Activated CD8-positive, alpha-beta memory T cell treated with anti-CD3 and anti-CD28 coated beads for 1 hour (primary cell): ENCODE data around the gene TMPRSS7.

Experiments
- DNase-seq, 2 donors: peaks; one replicate each; pipeline ENCODE4 v3.0.0-alpha.2; 2020; ENCODE audit warnings: low read depth in 1 of 2; ENCODE audit errors: extremely low read depth in 1 of 2

Gene TMPRSS7

DNA sequence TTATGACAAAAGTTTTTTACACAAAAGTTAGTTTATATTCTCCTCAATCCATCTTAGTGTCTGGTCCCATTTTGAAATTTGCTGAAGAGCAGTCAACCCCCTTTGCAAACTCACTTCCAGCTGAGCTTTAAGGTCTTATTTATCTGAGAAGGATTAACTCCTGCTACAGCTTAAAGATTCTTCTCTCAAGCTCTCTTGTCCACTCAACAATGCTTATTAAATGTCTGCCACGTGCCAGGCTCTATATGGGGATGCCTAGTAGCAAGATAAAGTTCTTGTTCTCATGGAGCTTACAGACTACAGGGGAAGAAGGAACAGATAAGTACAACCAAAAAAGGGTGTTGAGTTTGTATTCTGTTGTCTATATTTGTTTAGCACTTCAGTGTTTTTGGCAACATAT is 18.7 kb downstream of the TMPRSS7 start:
- DNase-seq: no peak

DNA sequence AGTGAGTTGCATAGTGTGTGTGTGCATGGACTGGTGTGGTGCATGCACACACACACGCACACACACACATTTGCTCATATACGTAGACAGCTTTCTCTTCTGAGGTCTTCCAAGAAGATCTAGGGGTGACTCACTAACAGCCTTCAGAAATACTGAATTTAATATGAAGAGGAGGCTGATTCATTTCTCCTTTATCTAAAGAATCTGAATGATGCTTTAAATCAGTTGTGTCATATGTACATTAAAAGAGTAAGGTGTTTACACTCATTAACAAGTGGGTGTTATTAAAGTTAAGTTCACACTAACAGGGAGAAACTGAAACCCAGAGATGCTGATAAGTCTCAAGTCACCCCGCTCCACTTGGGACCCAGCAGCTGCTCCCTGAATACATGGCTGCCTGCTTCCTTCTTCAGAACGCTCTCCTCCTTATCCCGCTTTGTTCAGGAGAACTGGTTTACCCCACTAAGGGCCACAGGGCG is 22.0 kb downstream of the TMPRSS7 start:
- no peak for DNase-seq

DNA sequence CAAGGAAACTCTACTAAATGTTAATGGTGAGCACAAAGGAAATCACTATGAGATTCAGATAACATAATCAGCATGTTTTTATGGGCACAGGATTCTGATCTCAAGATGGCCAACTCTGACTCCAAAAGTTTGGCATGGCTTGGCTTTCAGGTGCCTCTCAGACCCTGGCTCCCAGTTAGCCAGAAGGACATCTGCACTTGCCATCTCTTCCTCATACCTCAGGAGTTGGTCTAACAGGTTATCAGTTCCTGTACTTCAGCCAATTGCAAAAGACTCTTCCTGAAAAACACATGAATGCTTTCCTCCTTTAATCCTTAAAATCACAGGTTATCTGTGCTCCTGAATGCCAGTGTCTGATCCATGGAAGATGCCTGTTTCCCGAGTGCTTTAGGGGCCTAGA is 25.0 kb downstream of the TMPRSS7 start:
- DNase-seq: no peak

DNA sequence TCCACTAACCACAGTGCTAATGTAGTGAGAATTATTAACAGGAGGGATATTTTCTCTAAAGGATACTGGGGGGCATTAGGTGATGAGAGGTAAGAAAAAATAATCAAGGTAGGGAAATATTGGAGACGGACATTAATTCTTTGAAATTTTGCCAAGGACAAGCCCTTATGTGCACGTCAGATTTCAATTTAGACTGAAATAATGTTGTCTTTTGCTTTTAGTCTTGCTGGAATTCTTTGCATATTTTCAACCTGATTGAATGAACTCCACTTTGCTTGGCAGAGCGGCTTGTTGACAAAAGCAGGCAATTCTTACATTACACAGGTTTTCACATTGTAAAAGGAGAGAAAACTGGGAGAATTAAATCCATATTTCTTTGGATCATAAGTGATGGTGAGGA is 26.6 kb downstream of the TMPRSS7 start:
- DNase-seq: no peak

DNA sequence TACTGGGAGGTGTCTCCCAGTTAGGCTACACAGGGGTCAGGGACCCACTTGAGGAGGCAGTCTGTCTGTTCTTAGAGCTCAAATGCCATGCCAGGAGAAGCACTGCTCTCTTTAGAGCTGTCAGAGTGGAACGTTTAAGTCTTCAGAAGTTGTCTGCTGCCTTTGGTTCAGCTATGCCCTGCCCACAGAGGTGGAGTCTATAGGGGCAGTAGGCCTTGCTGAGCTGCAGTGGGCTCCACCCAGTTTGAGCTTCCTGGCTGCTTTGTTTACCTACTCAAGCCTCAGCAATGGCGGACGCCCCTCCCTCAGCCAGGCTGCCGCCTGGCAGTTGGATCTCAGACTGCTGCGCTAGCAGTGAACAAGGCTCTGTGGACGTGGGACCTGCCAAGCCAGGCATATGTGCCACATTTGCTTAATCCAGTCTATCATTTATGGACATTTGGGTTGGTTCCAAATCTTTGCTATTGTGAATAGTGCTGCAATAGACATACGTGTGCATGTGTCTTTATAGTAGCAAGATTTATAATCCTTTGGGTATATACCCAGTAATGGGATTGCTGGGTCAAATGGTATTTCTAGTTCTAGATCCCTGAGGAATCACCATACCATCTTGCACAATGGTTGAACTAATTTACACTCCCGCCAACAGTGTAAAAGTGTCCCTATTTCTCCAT is 38.0 kb downstream of the TMPRSS7 start:
- peak; percentile 25 to 29 for DNase-seq

DNA sequence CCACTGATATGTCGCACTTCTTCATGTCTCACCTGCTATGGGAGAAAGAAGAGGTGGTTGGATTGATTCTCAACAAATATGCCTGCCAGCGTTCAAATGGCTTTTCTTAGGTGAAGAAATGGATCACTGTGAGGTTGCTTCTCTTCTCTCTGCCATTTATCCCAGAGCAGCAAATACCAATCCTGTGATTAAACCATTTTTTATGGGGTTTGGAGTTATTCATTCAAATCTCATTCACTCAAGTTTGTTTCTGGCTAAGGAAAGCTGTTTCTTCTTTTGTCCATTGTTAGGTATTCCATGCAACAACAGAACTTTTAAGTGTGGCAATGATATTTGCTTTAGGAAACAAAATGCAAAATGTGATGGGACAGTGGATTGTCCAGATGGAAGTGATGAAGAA is 39.5 kb downstream of the TMPRSS7 start:
- DNase-seq: no peak

DNA sequence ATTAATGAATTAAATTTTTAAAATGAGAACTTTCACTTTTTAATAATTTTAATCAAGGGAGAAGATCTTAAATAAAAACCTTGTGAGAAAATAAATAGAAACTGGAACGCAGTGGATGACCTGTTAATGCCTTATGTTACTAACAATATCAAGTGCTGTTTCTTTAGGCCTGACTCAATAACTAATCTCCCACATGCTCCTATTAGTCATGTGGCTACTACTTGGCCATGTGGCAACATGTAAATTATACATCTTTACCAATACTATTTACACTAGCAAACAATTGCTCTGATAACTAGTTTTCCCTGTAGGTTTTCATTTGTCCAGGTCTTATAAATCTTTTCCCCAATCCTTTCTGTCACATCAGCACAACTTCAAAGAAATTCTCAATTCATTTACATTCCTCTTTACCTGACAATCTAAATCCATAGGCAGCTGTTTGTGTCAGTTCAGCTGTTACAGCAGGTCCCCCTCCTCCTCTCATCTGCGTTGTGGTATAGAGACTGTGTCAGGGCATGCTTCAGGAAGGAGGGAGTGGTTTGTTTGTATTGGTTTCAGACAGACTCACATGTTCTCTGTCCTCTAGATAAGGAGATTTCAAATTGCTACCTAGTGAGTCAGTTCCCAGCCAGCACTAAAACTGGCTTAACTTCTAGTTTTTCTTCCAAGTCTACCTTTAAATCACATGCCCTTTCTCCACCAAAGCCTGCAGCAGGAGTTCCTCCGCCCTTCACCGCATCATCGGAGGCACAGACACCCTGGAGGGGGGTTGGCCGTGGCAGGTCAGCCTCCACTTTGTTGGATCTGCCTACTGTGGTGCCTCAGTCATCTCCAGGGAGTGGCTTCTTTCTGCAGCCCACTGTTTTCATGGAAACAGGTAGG is 40.3 kb downstream of the TMPRSS7 start:
- DNase-seq: no peak

DNA sequence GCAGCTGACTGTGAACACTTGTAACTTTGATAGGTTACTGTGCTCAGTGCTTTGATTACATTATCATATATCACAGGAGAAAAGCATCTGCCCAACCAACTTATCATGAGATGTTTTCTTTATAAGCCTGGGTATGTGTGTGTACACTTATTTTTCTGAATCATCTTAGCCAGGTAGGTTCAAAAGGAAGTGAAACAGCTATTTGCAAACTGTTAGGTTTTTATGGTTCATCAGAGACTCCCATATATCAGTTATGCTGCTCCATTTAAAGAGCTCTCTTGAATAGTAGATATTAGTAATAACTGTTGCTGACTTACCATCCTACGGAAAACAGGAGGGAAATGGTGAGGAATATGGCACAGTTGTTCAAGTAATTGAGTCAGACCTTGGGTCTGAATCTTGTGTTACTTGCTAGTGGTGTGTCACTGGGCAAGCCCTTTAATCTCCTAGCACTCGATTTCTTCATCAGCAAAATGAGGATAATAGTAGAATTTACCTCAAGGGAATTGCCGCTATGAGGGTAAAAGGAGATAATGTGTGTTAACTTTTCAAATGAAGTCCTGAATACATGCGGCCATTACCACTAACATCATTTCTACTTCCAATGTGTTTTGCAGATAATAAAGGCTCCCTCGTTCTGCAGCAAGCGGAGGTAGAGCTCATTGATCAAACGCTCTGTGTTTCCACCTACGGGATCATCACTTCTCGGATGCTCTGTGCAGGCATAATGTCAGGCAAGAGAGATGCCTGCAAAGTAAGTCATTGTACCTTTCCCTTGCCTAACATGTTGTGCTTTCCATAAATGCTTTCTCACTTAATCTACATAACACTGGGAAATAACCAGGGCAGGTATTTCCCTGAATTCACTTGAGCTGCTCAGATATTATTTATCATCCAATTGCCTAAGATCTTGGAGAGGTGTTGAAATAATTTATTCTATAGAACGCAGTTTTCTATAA is 43.9 kb downstream of the TMPRSS7 start:
- DNase-seq: no peak

DNA sequence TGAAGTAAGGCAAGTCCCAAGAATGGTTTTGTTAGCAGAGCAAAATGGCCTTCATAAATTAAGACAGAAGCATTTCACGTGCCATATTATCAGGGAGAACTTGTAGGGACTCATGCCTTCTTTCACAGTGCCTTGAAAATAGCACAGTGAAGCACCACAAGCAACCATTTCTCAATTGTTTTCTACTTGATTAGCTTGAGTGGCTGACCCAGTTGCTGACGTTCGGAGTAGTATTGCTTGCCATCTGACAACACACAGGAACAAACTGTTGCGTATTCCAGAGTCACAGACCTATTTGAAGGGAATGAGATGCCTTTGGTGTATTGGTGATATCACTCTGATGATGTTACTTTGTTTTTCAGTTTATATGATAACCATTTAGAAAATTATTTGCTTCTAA is 48.7 kb downstream of the TMPRSS7 start:
- no peak for DNase-seq

DNA sequence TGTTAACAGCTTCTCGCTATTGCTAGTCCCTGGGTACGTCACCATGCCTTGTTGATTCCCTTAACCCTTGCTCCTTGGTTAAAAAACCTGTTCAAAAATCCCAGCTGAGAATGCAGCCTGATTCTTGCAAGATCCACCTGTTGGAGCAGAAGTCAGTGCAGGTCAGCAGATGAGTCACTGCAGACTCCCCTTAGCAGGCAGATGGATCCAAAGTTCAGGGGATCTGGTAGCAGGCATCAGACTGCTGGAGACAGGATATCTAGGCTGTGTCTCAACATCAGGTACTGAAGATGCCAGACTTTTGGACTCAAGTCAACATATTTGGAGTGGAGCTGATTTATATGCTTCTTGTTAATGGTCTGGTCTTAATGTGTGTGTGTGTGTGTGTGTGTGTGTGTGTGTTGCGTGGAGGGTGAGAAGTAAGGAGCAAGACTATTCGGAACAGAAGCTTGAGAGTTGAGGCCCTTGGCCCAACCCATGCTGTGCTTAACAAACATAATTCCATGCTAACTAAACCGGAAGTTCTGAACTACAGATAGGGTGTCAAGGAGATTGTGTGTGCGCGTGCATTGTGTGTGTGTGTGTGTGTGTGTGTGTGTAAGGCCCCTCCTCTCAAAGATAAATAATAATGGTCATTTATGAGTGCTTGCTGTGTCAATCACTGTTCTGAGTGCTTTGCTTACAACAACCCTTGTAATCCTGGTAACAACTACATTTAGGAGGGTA is 50.6 kb downstream of the TMPRSS7 start:
- DNase-seq: no peak

DNA sequence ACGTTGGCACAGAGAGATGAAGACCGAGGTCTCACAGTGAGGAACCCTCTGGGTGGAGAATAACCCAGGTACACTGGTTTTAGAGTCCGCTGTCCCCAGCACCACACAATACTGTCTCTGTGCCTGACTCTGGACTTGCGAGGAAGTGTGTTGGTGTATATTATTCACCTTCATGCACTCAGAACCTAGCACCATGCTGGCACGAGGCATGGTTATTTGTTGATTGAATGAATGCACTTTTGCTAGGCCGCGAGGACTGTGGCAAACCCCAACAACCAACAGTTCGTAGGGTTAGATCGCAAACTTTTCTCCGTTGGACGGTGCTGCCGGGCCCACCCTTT is 51.2 kb downstream of the TMPRSS7 start:
- DNase-seq: no peak

DNA sequence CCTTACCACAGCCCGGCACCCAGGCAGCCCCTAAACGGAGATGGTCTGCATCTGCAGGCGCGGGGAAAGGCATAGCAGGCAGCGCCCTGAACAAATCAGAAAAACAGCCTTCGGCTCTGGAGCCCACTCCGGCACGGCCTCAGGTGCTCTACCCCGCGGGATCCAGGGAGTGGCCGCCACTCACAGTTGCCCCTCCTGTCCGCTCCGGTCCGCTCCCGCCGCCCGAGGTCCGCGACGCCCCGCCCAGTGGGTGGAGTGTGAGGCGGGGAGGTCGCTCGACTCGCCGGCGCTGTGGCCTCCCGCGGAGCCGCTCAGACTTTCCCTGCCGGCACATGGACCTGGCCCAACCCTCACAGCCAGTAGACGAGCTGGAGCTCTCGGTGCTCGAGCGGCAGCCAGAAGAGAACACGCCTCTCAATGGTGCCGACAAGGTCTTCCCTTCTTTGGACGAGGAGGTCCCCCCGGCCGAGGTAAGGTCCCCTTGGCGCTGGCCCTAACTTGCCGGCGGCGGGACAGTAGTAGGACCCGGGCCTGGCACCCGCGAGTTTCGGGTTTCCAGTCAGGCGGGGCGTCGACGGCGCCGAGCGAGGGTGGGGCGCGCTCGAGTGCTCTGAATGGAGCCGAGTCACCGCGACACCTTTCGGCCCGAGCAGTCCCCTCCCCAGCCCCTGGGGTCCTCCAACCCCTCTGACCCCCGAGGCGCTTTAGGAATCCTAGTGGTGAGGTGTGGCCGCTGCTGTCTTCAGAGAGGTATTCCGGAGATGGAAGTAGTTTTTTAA is 51.7 kb downstream of the TMPRSS7 start, which contains the start of gene C3orf52:
TSS of gene C3orf52 (plus strand) at position 314 of the 779 bp plus-strand sequence. CDS start at position 333, 19 bp downstream.
- DNase-seq: peak; percentile 5 to 35

DNA sequence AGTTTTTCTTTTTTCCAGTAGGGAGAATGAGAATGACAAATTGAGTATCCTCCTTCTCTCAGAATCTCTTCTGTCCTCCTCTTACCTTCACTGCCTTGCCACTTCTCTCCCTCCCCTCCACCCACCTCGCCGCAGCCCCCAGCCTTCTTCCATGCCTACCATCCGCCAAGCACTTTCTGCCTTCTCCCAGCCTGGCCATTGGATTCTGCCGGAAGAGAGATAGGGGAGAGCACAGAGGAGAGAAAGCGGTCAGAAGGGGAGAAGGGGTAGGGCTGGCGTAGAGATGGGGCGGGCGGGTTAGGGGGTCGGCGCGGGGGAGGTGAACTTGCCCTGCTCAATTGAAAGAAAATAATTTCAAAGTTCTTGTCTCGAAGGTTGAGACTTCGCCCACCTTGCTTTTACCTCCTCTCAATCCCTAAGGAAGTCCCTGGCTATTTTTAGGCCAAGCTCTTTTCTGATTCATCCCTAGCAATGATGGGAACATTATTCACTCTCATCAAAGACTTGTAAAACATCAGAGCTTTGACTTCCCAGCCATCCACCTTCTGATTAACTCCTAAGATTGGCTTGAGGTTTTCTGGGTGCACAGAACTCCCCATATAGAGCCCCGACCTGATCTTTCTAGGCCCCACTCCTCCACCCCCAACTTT is 52.5 kb downstream of the TMPRSS7 start:
- DNase-seq: no peak

DNA sequence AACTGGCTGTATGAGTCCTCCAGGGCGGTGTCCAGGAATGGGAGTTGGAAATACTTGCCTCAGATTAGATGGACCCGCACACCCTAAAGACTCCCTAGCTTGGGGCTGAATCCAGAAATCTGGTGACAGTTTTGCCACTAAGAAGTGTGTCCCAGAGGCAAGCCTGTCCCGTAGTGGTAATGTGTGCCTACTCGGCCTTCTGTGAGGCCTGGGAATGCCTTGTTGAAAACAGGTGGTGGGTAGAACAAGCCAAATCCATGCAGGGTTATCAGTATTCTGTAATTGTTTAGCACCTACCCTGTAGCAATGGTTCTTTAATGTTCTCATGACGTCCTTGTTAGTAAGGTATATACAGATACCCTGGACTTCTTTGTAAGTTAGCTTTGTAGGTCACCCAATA is 53.2 kb downstream of the TMPRSS7 start:
- no peak for DNase-seq

DNA sequence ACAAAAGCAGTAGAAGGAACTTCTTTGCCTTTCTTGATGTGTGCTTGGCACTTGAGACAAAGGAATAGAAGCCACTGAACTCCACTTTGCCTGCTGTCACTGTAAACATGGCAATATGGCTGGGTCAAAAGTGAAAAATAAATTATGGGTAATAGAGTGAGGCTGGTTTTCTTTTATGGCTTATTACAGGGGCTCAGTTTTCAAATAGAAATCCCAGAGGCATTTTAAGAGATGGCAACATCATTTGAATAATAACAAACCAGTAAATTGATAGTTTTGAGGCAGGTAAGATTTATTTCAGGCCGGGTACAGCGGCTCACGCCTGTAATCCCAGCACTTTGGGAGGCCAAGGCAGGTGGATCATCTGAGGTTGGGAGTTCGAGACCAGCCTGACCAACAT is 54.4 kb downstream of the TMPRSS7 start:
- no peak for DNase-seq

DNA sequence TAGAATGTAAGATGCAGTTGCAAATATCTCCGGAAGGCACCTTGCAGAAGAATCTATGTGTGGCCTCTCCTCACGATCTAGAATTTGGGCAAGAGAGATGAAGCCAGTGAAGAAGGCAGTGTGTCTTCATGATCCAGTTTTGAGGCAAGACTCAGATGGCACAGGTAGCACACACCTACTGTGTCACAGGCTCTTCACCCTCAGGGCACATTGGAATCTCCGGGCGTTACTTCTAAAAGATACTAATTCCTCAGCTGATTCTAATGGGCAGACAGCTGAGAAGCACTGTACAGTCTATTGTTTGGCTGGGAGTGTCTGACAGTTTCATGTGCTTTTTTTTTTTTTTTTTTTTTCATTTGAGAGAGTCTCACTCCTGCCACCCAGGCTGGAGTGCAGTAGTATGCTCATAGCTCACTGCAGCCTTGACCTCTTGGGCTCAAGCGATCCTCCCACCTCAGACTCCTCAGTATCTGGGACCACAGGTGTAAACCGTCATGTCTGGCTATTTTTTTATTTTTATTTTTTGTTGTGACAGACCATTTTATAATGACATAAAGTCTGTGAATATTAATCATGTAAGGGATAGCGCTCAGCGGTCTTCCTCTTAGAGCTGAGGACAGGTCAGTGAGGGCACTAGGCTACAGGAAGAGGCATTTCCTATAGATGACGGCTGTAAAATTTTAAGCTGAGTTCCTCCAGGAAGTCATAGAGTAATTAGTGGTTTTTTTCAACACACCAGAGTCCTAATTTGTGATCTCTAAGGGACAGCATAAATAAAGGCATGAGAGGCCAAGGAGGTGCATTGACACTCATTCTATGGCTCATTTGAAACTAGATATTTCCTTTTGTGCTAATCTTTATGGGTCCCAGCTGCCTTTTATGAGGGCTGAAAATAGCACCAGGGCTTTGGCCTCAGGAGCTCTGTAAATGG is 55.7 kb downstream of the TMPRSS7 start:
- DNase-seq: no peak

DNA sequence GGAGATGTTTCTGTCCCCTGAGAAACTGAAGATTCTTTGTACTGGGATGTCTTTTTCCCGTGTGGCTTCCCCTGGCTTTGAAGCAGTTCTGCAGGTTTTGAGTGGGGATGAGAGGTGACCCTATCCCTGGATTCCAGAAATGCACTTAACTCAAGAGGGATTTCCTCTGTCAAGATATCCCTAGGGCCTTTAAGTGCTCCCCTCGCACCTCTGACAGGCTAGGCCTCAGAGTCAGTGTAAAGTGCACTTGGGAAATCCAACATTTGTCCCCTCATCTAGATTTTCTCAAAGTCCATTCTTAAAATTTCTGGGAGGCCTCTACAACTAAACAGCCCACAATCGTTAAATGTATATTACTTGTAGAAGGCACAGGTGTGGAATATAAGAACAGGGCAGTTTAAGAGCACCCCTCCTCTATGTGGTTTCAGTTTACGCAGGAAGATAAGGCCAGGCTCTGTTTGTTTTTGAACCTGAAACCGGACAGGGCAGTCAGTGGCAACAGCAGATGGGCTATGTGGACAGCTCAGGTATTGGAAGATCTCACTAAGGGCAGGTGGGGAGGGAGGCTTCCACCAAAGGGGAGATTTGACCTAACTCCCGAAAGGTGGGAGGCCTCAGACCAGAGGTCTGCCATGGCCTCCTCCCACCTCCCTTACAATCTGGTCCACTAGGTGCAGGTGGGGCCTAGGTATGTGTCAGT is 56.5 kb downstream of the TMPRSS7 start:
- no peak for DNase-seq
